Neutrophil (primary cell): ENCODE data around the gene SEPHS1.

Source experiments
- H3K27ac ChIP-seq: fragments of 200-600 bp; sonication (generic); 2 replicates; pipeline ENCODE4 v1.5.1; 2016; ENCODE audit warnings: mild to moderate bottlenecking, moderate library complexity
- H3K27me3 ChIP-seq: fragments of 200-600 bp; sonication (generic); 2 replicates; pipeline ENCODE4 v1.6.0; 2016; ENCODE audit warnings: mild to moderate bottlenecking
- H3K36me3 ChIP-seq: fragments of 200-600 bp; sonication (generic); 2 replicates; pipeline ENCODE4 v1.5.1; 2017
- H3K4me1 ChIP-seq, 2 experiments: fragments of 200-600 bp in 1 of 2; sonication (generic) in 1 of 2; 1 replicate in 1 of 2; 2 replicates in 1 of 2; pipeline versions ENCODE4 v1.5.1 to v1.6.1; 2013 to 2016; ENCODE audit warnings: low read depth in 1 of 2, low read length in 1 of 2, mild to moderate bottlenecking in 1 of 2, moderate library complexity in 1 of 2; ENCODE audit not compliant: control insufficient read depth in 1 of 2, insufficient read depth in 1 of 2
- H3K4me3 ChIP-seq, 2 experiments: fragments of 200-600 bp in 1 of 2; sonication (generic) in 1 of 2; 1 replicate in 1 of 2; 2 replicates in 1 of 2; pipeline ENCODE4 v1.5.1; 2013 to 2016; ENCODE audit warnings: low read depth in 1 of 2, low read length in 1 of 2, mild to moderate bottlenecking in 1 of 2, moderate library complexity in 1 of 2
- H3K9me3 ChIP-seq: fragments of 200-600 bp; sonication (generic); 2 replicates; pipeline ENCODE4 v1.5.1; 2016
- TF ChIP-seq, protein P1 (sequence below): fragments of 200-600 bp; sonication (generic); IDR thresholded peaks from 2 replicates; pipeline ENCODE4 v1.5.1; 2016; ENCODE audit warnings: antibody characterized with exemption

Gene SEPHS1

GRCh38 chr10:13306103-13306502 is 42.0 kb downstream of the SEPHS1 start:
- no peak overlapping the region for H3K27ac ChIP-seq
- no peaks in the 10 kb centered on the region for H3K27me3 ChIP-seq
- H3K4me1 ChIP-seq = peaks cover 8 to 10% of the 10 kb centered on the region in 2 experiments
- no peak overlapping the region for H3K4me3 ChIP-seq
- TF ChIP-seq, protein P1, sequence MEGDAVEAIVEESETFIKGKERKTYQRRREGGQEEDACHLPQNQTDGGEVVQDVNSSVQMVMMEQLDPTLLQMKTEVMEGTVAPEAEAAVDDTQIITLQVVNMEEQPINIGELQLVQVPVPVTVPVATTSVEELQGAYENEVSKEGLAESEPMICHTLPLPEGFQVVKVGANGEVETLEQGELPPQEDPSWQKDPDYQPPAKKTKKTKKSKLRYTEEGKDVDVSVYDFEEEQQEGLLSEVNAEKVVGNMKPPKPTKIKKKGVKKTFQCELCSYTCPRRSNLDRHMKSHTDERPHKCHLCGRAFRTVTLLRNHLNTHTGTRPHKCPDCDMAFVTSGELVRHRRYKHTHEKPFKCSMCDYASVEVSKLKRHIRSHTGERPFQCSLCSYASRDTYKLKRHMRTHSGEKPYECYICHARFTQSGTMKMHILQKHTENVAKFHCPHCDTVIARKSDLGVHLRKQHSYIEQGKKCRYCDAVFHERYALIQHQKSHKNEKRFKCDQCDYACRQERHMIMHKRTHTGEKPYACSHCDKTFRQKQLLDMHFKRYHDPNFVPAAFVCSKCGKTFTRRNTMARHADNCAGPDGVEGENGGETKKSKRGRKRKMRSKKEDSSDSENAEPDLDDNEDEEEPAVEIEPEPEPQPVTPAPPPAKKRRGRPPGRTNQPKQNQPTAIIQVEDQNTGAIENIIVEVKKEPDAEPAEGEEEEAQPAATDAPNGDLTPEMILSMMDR = no peak
- H3K36me3 ChIP-seq = no peaks in the 10 kb centered on the region
- no peaks in the 10 kb centered on the region for H3K9me3 ChIP-seq

DNA sequence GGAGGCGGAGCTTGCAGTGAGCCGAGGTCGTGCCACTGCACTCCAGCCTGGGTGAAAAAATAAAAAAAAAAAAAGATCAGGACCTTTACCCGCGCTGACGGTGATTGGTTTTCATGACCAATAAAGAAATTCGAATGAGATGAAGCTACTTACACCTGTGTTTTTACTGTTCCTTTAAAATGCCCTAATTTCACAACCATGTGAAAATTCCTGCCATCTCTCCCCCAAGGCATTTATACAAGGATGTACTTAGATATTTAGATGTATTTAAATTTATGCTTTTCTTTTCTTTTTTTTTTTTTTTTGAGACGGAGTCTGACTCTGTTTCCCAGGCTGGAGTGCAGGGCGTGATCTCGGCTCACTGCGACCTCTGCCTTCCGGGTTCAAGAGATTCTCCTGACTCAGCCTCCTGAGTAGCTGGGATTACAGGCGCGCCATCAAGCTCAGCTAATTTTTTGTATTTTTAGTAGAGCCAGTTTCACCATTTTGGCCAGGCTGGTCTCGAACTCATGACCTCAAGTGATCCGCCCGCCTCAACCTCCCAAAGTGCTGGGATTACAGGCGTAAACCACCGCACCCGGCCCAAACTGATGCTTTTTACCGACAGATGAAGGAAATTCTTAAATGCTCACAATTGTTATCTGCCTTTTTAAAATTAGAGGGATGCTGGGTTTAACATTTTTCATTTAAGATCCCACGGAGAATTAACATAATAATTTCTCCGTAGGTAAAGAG is 45.1 kb downstream of the SEPHS1 start:
- Histone ChIP-seq H3K27me3 (peaks cover 11% of the 10 kb centered on the region), H3K9me3 (no peaks in the 10 kb centered on the region), H3K36me3 (no peaks in the 10 kb centered on the region), H3K4me3 (peak overlapping the region in 1 of 2 experiments; percentile 68), H3K4me1 (peaks cover 18 to 20% of the 10 kb centered on the region in 2 experiments), H3K27ac (no peak overlapping the region)
- TF ChIP-seq, protein P1 = no peak

GRCh38 chr10:13299437-13300287 is 48.4 kb downstream of the SEPHS1 start, which contains the start of gene PHYH:
Gene PHYH, minus strand, starts transcription at chr10:13300064. Its CDS starts 22 bp downstream, at chr10:13300042.
- Histone ChIP-seq H3K4me3 (peak within 1 kb of the TSS; percentile 63 to 80), H3K9me3 (no peaks in the 10 kb centered on the region), H3K27ac (no peak within 1 kb of the TSS), H3K36me3 (no peaks in the 10 kb centered on the region), H3K27me3 (peaks cover 11% of the 10 kb centered on the region), H3K4me1 (peaks cover 18 to 20% of the 10 kb centered on the region in 2 experiments)
- TF ChIP-seq, protein P1 = no peak

GRCh38 chr10:13298748-13299436 is 49.2 kb downstream of the SEPHS1 start:
- TF ChIP-seq, protein P1 = no peak
- peak overlapping the region; percentile 63 to 80 for H3K4me3 ChIP-seq
- H3K4me1 ChIP-seq = peaks cover 18 to 20% of the 10 kb centered on the region in 2 experiments
- no peak overlapping the region for H3K27ac ChIP-seq
- no peaks in the 10 kb centered on the region for H3K36me3 ChIP-seq
- no peaks in the 10 kb centered on the region for H3K9me3 ChIP-seq
- H3K27me3 ChIP-seq = peaks cover 11% of the 10 kb centered on the region

DNA sequence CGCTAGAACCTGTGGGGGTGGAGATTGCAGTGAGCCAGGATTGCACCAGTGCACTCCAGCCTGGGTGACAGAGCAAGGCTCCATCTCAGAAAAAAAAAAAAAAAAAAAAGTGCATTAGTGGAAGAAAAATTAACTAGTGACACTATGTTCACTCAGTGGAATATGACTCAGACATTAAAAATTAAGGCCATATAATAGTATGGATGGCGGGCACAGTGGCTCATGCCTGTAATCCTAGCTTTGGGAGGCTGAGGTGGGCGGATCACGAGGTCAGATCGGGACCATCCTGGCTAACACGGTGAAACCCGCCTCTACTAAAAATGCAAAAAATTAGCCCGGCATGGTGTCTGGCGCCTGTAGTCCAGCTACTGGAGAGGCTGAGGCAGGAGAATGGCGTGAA is 51.6 kb downstream of the SEPHS1 start:
- Histone ChIP-seq H3K9me3 (no peaks in the 10 kb centered on the region), H3K4me3 (no peak overlapping the region), H3K4me1 (peaks cover 10 to 11% of the 10 kb centered on the region in 2 experiments), H3K27me3 (peaks cover 11% of the 10 kb centered on the region), H3K36me3 (no peaks in the 10 kb centered on the region), H3K27ac (no peak overlapping the region)
- TF ChIP-seq, protein P1 = no peak
